ENCODE results near the gene PLPP7.

Gene PLPP7

GRCh38 chr9:131282688-131283422 lies 6.7 kb upstream of the PLPP7 start:
- H3K36me3 ChIP-seq (ENCODE audit: insufficient read depth, low read length) = no peaks in the 10 kb centered on the region
- no peaks in the 10 kb centered on the region for H3K79me2 ChIP-seq (ENCODE audit: control insufficient read depth, insufficient read depth, low read length, unreplicated experiment)
- no peak overlapping the region for H3K27ac ChIP-seq (ENCODE audit: low read depth, low read length)
- H3K4me3 ChIP-seq (ENCODE audit: low read depth, low read length) = no peak overlapping the region
- H3K27me3 ChIP-seq (ENCODE audit: insufficient read depth, low read length) = peaks cover 35% of the 10 kb centered on the region
- H2AFZ ChIP-seq (ENCODE audit: low read length, unreplicated experiment) = no peak overlapping the region
- H3K4me1 ChIP-seq (ENCODE audit: control insufficient read depth, insufficient read depth, low read length, unreplicated experiment) = no peaks in the 10 kb centered on the region

- no peaks in the 10 kb centered on the region for H3K36me3 ChIP-seq (ENCODE audit: insufficient read depth, low read length)
- peaks cover 35% of the 10 kb centered on the region for H3K27me3 ChIP-seq (ENCODE audit: insufficient read depth, low read length)
- no peak overlapping the region for H3K27ac ChIP-seq (ENCODE audit: low read depth, low read length)
- no peaks in the 10 kb centered on the region for H3K79me2 ChIP-seq (ENCODE audit: control insufficient read depth, insufficient read depth, low read length, unreplicated experiment)
- H2AFZ ChIP-seq (ENCODE audit: low read length, unreplicated experiment) = no peak overlapping the region
- H3K4me1 ChIP-seq (ENCODE audit: control insufficient read depth, insufficient read depth, low read length, unreplicated experiment) = no peaks in the 10 kb centered on the region
- H3K4me3 ChIP-seq (ENCODE audit: low read depth, low read length) = no peak overlapping the region
These were observed 4.7 kb upstream of the PLPP7 start for GRCh38 chr9:131284856-131285255.

DNA sequence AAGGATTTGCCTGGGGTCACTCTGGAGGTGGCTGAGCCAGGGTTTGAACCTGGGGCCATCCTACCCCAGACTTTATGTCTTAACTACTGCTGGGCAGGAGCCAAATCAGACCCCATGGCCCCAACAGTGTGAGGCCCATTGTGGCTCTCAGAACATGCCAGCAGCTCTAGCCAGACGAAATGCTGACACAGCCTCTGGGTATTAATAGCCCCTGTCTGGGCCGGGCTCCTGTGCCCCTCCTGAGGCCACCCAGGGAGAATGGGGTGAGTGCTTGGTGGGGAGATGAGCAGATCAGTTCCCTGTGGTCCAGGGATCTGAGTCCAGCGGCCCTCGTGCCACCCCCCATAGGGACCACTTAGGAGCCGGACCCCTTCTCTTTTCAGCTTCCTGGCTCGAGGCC lies 2.2 kb upstream of the PLPP7 start:
- H3K4me3 ChIP-seq (ENCODE audit: low read depth, low read length) = no peak overlapping the region
- no peaks in the 10 kb centered on the region for H3K36me3 ChIP-seq (ENCODE audit: insufficient read depth, low read length)
- H3K79me2 ChIP-seq (ENCODE audit: control insufficient read depth, insufficient read depth, low read length, unreplicated experiment) = peaks cover 23% of the 10 kb centered on the region
- H3K27ac ChIP-seq (ENCODE audit: low read depth, low read length) = no peak overlapping the region
- H3K4me1 ChIP-seq (ENCODE audit: control insufficient read depth, insufficient read depth, low read length, unreplicated experiment) = peaks cover 6% of the 10 kb centered on the region
- H2AFZ ChIP-seq (ENCODE audit: low read length, unreplicated experiment) = no peak overlapping the region
- H3K27me3 ChIP-seq (ENCODE audit: insufficient read depth, low read length) = peaks cover 12% of the 10 kb centered on the region

DNA sequence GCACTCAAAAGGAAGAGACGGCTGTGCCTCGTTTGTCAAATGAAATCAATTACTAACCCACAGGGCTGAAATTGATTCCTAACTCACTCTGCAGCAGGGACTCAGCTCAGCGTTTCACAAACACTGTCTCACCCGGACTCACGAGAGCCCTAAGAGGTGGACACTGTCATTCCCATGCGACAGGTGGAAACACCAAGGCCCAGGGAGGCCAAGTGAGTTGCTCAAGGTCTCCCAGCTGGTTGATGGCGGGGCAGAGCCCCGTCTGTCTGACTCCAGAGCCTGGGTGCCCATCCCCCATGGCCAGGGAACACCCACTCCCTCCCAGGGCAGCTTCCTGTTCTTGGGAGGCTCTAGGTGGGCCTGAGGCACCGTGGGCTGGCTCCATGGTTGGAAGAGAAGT lies 1.3 kb upstream of the PLPP7 start:
- peaks cover 28% of the 10 kb centered on the region for H3K79me2 ChIP-seq (ENCODE audit: control insufficient read depth, insufficient read depth, low read length, unreplicated experiment)
- peaks cover 6% of the 10 kb centered on the region for H3K4me1 ChIP-seq (ENCODE audit: control insufficient read depth, insufficient read depth, low read length, unreplicated experiment)
- peaks cover 3% of the 10 kb centered on the region for H3K27me3 ChIP-seq (ENCODE audit: insufficient read depth, low read length)
- H3K27ac ChIP-seq (ENCODE audit: low read depth, low read length) = no peak overlapping the region
- 0 out of 2 replicates have a peak, but pooled peaks cover 5% of the 10 kb centered on the region for H3K36me3 ChIP-seq (ENCODE audit: insufficient read depth, low read length)
- H3K4me3 ChIP-seq (ENCODE audit: low read depth, low read length) = no peak overlapping the region
- no peak overlapping the region for H2AFZ ChIP-seq (ENCODE audit: low read length, unreplicated experiment)

DNA sequence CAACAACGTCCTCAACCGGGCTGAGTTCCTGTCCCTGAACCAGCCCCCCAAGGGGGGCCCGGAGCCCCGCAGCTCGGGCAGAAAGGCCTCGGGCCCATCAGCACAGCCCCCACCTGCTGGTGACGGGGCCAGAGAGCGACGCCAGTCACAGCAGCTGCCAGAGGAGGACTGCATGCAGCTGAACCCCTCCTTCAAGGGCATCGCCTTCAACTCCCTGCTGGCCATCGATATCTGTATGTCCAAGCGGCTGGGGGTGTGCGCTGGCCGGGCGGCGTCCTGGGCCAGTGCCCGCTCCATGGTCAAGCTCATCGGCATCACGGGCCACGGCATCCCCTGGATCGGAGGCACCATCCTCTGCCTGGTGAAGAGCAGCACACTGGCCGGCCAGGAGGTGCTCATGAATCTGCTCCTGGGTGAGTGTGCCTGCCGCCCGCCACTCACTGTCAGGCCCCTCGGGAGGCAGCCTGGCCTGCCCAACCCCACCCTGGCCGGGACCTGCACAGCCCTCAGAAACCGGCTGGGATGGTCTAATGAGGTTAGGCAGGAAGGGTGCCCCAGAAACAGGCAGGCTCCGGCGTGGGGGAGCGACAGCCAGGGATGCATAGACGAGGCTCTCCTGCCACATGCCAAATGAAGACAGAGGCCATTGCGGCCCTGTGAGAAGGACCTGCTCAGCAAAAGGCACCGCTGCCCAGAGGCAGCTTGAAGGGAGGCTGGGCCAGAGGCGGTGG lies 678 bp downstream of the PLPP7 start:
- peaks cover 6% of the 10 kb centered on the region for H3K4me1 ChIP-seq (ENCODE audit: control insufficient read depth, insufficient read depth, low read length, unreplicated experiment)
- H3K4me3 ChIP-seq (ENCODE audit: low read depth, low read length) = peak overlapping the region; percentile 85
- H2AFZ ChIP-seq (ENCODE audit: low read length, unreplicated experiment) = peak overlapping the region; percentile 84
- H3K79me2 ChIP-seq (ENCODE audit: control insufficient read depth, insufficient read depth, low read length, unreplicated experiment) = peaks cover 28% of the 10 kb centered on the region
- no peaks in the 10 kb centered on the region for H3K27me3 ChIP-seq (ENCODE audit: insufficient read depth, low read length)
- H3K36me3 ChIP-seq (ENCODE audit: insufficient read depth, low read length) = 0 out of 2 replicates have a peak, but pooled peaks cover 5% of the 10 kb centered on the region
- H3K27ac ChIP-seq (ENCODE audit: low read depth, low read length) = peak overlapping the region; percentile 37; the same call in 1 of the 2 replicates

GRCh38 chr9:131290767-131291370 lies 1.3 kb downstream of the PLPP7 start:
- Histone ChIP-seq H2AFZ (ENCODE audit: low read length, unreplicated experiment) (peak overlapping the region; percentile 84), H3K27me3 (ENCODE audit: insufficient read depth, low read length) (no peaks in the 10 kb centered on the region), H3K27ac (ENCODE audit: low read depth, low read length) (no peak overlapping the region), H3K36me3 (ENCODE audit: insufficient read depth, low read length) (0 out of 2 replicates have a peak, but pooled peaks cover 5% of the 10 kb centered on the region), H3K79me2 (ENCODE audit: control insufficient read depth, insufficient read depth, low read length, unreplicated experiment) (peaks cover 28% of the 10 kb centered on the region), H3K4me3 (ENCODE audit: low read depth, low read length) (peak overlapping the region; percentile 85), H3K4me1 (ENCODE audit: control insufficient read depth, insufficient read depth, low read length, unreplicated experiment) (peaks cover 6% of the 10 kb centered on the region)

GRCh38 chr9:131291795-131292315 lies 2.3 kb downstream of the PLPP7 start:
- Histone ChIP-seq H2AFZ (ENCODE audit: low read length, unreplicated experiment) (no peak overlapping the region), H3K79me2 (ENCODE audit: control insufficient read depth, insufficient read depth, low read length, unreplicated experiment) (peaks cover 28% of the 10 kb centered on the region), H3K27ac (ENCODE audit: low read depth, low read length) (no peak overlapping the region), H3K4me3 (ENCODE audit: low read depth, low read length) (no peak overlapping the region), H3K27me3 (ENCODE audit: insufficient read depth, low read length) (no peaks in the 10 kb centered on the region), H3K36me3 (ENCODE audit: insufficient read depth, low read length) (0 out of 2 replicates have a peak, but pooled peaks cover 5% of the 10 kb centered on the region), H3K4me1 (ENCODE audit: control insufficient read depth, insufficient read depth, low read length, unreplicated experiment) (peaks cover 6% of the 10 kb centered on the region)

- H3K79me2 ChIP-seq (ENCODE audit: control insufficient read depth, insufficient read depth, low read length, unreplicated experiment) = peaks cover 28% of the 10 kb centered on the region
- H3K4me3 ChIP-seq (ENCODE audit: low read depth, low read length) = no peak overlapping the region
- no peaks in the 10 kb centered on the region for H3K27me3 ChIP-seq (ENCODE audit: insufficient read depth, low read length)
- H2AFZ ChIP-seq (ENCODE audit: low read length, unreplicated experiment) = no peak overlapping the region
- H3K4me1 ChIP-seq (ENCODE audit: control insufficient read depth, insufficient read depth, low read length, unreplicated experiment) = peaks cover 6% of the 10 kb centered on the region
- 0 out of 2 replicates have a peak, but pooled peaks cover 5% of the 10 kb centered on the region for H3K36me3 ChIP-seq (ENCODE audit: insufficient read depth, low read length)
- H3K27ac ChIP-seq (ENCODE audit: low read depth, low read length) = no peak overlapping the region
These were observed 3.4 kb downstream of the PLPP7 start for GRCh38 chr9:131292937-131293336.

DNA sequence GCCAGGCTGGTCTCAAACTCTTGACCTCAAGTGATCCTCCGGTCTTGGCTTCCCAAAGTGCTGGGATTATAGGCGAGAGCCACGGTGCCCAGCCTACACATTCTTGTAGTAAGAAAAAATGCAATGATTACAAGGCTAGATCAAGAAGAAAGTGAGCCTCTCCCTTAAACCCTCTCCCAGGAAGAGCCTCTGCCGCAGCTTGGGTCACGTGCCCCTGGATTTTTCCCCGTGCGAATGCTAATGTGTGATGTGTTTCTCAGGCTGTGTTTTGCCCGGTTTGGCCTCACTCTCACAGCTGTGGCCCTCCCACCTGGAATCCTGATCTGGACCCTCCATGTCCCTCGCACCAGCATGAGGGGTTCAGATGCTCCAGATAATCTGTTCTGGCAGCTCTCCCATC lies 6.9 kb downstream of the PLPP7 start:
- 0 out of 2 replicates have a peak, but pooled peaks cover 5% of the 10 kb centered on the region for H3K36me3 ChIP-seq (ENCODE audit: insufficient read depth, low read length)
- peaks cover 12% of the 10 kb centered on the region for H3K79me2 ChIP-seq (ENCODE audit: control insufficient read depth, insufficient read depth, low read length, unreplicated experiment)
- no peak overlapping the region for H3K4me3 ChIP-seq (ENCODE audit: low read depth, low read length)
- H2AFZ ChIP-seq (ENCODE audit: low read length, unreplicated experiment) = no peak overlapping the region
- H3K4me1 ChIP-seq (ENCODE audit: control insufficient read depth, insufficient read depth, low read length, unreplicated experiment) = no peaks in the 10 kb centered on the region
- H3K27ac ChIP-seq (ENCODE audit: low read depth, low read length) = no peak overlapping the region
- H3K27me3 ChIP-seq (ENCODE audit: insufficient read depth, low read length) = no peaks in the 10 kb centered on the region

DNA sequence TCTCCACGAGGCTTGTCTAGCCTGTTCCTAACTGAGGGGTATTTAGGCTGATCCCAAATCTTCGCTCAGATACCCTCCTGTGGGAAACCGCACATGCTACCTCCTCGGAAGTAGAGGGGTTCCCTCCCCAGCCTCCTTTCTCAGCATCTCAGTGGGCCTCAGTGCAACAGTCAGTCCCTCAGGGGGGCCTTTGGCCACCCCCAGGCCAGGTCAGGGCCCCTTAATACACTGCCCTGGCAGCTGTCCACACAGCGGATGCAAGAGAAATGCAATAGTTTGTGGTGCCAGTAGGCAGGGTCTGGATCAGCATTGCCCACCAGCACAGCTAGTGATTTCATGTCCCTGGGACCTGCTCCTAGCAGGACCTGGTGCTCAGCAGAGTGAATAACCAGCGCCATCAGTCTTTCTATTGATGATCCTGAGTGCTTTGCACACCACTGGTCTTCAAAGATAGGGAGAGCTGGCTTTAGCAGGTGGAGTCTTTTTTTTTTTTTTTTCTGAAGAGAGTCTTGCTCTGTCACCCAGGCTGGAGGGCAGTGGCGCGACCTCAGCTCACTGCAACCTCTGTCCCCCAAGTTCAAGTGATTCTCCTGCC lies 7.5 kb downstream of the PLPP7 start:
- Histone ChIP-seq H3K4me3 (ENCODE audit: low read depth, low read length) (no peak overlapping the region), H3K4me1 (ENCODE audit: control insufficient read depth, insufficient read depth, low read length, unreplicated experiment) (no peaks in the 10 kb centered on the region), H3K36me3 (ENCODE audit: insufficient read depth, low read length) (0 out of 2 replicates have a peak, but pooled peaks cover 5% of the 10 kb centered on the region), H2AFZ (ENCODE audit: low read length, unreplicated experiment) (no peak overlapping the region), H3K79me2 (ENCODE audit: control insufficient read depth, insufficient read depth, low read length, unreplicated experiment) (peaks cover 8% of the 10 kb centered on the region), H3K27ac (ENCODE audit: low read depth, low read length) (no peak overlapping the region), H3K27me3 (ENCODE audit: insufficient read depth, low read length) (no peaks in the 10 kb centered on the region)
